Fibroblast of skin of right quadriceps (primary cell): ENCODE results near the gene ARHGAP15.

Experiments
- DNase-seq: peaks from one replicate; pipeline ENCODE4 v3.0.0-alpha.2; 2013

Gene ARHGAP15

DNA sequence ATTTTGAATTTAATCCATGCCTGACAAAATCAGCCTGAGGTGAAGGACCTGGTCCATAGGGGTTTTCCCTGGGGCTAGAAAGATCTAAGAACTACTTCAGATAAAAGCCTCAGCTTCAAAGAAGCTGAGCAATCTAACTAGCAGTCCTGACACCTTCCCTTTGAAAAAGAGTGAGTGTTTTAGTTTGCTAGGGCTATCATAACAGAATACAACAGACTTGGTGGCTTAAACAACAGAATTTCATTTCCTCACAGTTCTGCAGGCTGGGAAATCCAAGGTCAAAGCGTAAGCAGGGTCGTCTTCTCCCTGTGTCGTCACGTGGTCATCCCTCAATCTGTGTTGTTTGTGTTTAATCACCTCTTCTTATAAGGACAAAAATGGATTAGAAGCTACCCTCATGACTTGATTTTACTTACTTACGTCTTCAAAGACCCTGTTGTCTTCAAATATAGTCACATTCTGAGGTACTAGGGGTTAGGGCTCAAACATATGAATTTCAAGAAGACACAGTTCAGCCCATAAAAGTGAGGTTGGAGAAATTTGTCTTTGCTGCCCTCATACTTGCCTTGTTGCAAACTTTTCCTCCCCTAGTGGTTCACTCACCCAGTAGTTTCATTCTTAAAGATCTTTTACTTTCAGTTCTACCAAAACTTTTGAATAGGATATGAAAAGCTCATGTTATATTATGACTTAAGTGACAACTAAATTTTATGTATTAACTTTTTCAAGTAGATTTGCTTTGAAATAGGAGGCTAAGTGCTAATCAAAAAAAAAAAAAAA, 673.8 kb downstream of the ARHGAP15 start:
- DNase-seq = no peak

DNA sequence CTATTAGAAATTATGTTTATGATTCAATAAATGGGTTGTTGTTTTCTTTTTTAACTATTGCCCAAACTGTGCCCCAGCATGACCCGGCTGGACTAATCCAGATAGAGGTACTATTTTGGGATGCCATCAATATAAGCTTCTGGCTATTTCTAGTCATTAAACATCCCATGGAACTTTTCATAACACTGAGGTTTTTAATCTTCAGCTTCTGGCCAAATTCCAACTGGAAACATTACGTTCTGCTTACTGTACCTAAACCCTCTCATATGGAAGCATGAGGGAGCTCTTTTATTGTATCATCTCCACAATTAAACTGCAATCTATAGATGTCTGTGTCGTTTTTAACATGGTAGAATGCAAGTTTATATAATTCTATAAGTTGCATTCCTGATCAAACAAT, 674.7 kb downstream of the ARHGAP15 start:
- DNase-seq = peak; percentile 47

DNA sequence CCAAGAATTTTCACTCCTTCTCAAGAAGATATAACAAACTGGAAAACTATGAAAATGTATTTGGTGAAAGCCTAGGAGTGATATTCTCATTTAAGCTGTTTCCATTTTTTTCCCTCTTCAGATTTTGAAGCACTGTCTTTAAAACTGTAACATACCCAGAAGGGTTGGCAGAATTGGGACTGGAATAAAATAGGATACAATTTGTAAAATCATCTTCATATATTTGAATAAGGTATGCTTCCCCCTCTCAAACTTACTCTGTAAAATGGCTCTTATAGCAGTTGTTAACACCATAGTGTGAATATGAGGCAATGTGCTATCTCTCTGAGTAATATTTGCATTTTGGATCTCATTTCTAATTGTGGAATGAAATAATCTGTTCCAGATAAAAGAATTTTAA, 676.4 kb downstream of the ARHGAP15 start:
- DNase-seq = no peak

DNA sequence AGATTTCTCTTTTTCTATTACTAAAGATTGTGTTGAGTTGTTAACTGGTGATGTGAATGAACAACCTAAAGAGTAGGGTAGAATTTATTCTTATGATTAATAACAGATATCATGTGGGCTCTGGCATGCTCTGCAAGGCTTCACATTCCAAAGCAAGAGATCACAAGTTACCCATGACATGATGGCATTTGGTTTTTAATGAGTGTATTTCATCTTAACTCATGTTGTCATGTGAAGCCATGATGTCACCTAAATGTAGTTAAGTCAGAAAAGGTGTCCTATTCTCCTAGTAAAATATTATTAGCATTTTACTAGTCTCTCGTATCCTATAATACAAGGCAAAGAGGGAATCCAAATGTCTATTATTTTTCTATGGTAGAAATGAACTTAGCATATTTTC, 678.0 kb downstream of the ARHGAP15 start:
- DNase-seq = peak; percentile 65

DNA sequence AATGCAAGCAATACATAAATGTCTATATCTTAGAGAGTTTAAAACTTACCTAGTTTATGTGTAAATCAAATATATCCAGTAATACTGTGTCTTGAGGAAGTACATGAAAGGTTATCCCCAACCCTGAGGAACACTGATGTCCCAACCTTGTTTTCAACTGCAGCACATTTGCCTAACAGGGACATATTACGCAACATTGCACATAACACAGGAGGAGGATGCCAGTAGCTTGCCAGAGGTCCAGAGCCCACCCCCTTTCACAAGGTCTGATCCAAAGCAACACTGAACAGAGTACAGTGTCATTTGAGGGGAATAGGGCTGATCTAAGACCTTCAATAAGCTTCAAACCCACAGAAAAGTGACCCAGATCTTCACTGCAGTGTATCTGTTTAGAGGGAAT, 678.5 kb downstream of the ARHGAP15 start:
- DNase-seq = peak; percentile 32

DNA sequence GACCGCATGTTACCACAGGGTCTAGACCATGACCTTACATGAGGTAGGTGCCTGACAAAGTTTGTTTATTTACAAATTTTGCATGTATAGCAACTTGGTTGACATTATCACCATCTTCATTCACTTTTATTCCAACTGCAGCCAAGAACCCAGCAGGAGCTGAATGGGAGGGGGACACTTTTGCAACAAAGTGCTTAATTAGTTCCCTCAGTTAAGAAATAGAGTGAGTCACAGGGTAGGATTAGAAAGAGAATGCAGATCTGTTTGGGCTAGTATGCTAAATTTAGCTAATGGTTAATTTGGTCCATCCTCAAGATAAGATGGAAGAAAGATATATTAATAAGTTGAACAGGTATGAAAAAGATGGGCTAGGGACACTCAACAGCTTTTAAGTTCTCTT, 678.9 kb downstream of the ARHGAP15 start:
- DNase-seq = peak; percentile 69

DNA sequence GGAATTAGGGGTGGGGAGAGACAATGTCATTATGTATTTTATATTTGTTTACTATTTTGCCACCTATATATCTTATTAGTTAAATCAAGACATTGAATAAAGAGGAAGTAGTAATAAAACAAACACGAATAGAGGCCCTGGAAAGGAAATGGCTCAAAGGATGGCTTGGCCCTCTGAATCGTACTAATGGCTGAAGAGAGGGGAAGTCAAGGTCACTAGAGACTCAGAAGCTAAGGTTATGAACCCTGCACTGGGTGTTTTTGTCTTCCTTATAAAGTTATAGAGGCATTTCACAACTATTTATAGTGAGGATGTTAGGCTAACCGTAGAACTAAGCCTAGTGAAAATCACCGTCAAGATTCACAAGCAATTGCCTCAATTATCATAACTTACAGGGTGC, 685.9 kb downstream of the ARHGAP15 start:
- no peak for DNase-seq

DNA sequence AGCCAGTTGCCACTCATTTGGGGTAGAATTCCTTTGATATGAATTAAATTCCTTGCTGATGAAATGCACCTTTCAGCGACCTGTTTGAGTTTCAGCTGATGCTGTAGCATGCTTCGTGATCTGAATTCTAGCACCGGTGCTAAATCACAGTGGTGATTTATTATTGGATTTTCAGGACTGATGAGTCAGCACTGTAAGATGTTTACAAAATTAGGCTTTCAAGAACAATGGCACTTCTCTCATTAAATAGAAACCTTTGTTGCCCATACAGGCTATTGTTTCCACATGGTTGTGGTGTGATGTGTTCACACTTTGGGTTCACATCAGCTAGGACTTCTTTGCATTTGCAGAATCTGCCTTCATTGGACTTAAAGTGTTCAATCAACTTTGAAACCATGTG, 687.7 kb downstream of the ARHGAP15 start:
- DNase-seq = no peak
